HG03439 (cell line): ENCODE data around the gene NCAN.
A peak's percentile ranks its signal among the peaks of the same experiment; 100 is the strongest.
"Not testable (repeated sequence)": the region's sequence is repeated elsewhere in the genome, so short reads cannot be mapped to it uniquely, and the experiment has no call there.

ENCODE experiments used
- ATAC-seq: cut with Tn5 transposase; IDR thresholded peaks from one replicate; pipeline ENCODE4 v1.9.1; 2021; ENCODE audit warnings: mild to moderate bottlenecking, moderate library complexity; ENCODE audit not compliant: unreplicated experiment

Gene NCAN

GRCh38 chr19:19192910-19193423 is 18.8 kb upstream of the NCAN start:
- no peak for ATAC-seq

GRCh38 chr19:19193926-19194325 is 17.8 kb upstream of the NCAN start:
- no peak for ATAC-seq

GRCh38 chr19:19201697-19202630 is 9.8 kb upstream of the NCAN start:
- no peak for ATAC-seq

- peak; percentile 10 for ATAC-seq
Measured at GRCh38 chr19:19202707-19203011, 9.1 kb upstream of the NCAN start.

- ATAC-seq: peak; percentile 66
Measured at GRCh38 chr19:19203012-19203856, 8.5 kb upstream of the NCAN start, which contains the start of gene NR2C2AP. NR2C2AP (minus strand) TSS chr19:19203414; CDS start chr19:19203060, 354 bp downstream.

- ATAC-seq: no peak
Measured at GRCh38 chr19:19204181-19204580, 7.6 kb upstream of the NCAN start.

GRCh38 chr19:19205416-19206410 is 6.0 kb upstream of the NCAN start:
- ATAC-seq: no peak

- no peak for ATAC-seq
Measured at GRCh38 chr19:19206938-19207337, 4.8 kb upstream of the NCAN start.

GRCh38 chr19:19207637-19208572 is 3.9 kb upstream of the NCAN start:
- ATAC-seq: no peak

- no peak for ATAC-seq
Measured at GRCh38 chr19:19209372-19209771, 2.4 kb upstream of the NCAN start.

GRCh38 chr19:19212916-19213315 is 1.2 kb downstream of the NCAN start:
- ATAC-seq: no peak

- ATAC-seq: no peak
Measured at GRCh38 chr19:19213426-19214158, 1.8 kb downstream of the NCAN start.

GRCh38 chr19:19214159-19214490 is 2.4 kb downstream of the NCAN start:
- ATAC-seq: no peak

- ATAC-seq: no peak
Measured at GRCh38 chr19:19214892-19215291, 3.1 kb downstream of the NCAN start.

GRCh38 chr19:19215792-19216191 is 4.0 kb downstream of the NCAN start:
- ATAC-seq: no peak

- no peak for ATAC-seq
Measured at GRCh38 chr19:19217099-19217498, 5.3 kb downstream of the NCAN start.

GRCh38 chr19:19218911-19219310 is 7.2 kb downstream of the NCAN start:
- no peak for ATAC-seq

GRCh38 chr19:19221000-19221399 is 9.2 kb downstream of the NCAN start:
- not testable (repeated sequence) for ATAC-seq

- ATAC-seq: no peak
Measured at GRCh38 chr19:19223060-19223459, 11.3 kb downstream of the NCAN start.
